GM21786 (cell line): ENCODE data around the gene ABCC9.
"Not testable (repeated sequence)": the region's sequence is repeated elsewhere in the genome, so short reads cannot be mapped to it uniquely, and the experiment has no call there.

Experiments
- ATAC-seq: cut with Tn5 transposase; IDR thresholded peaks from one replicate; pipeline ENCODE4 v1.9.1; 2021; ENCODE audit not compliant: unreplicated experiment

The ABCC9 gene

DNA sequence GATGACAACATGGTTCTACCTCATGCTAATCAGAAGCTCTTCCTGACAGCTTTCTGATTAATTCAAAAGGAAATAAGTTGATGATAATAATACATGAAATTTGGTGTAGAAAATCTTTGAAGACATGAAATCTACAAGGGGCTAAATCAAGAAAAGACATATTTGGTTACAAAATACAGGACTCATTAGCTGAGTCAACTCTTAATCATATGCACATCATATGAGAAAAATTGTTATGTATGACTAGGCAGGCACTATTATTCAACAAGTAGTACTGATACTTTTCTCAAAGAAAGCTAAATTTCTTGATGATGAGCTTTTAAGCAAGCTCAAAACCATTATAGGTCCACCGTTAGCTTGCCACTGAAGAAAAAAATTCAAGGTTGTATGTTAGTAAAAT lies 7.1 kb downstream of the ABCC9 start:
- no peak for ATAC-seq

DNA sequence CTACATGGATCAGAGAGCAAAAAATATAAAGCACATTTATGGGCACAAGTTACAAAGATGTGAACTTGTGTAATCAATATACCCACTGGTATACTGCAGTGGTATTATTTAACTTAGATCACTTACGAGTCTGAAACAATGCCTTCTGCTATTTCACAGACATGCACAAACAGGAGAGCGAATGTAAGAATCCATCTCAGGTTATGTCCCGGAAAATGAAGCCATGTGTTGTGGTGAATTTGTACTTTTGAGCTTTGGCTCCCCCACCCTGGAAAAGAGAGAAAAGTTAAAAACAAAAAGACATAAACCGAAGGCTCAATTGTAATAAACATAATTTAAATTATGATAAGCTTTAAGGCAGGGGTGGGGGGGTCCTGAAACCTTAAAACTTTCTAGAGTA lies 7.6 kb downstream of the ABCC9 start:
- no peak for ATAC-seq

DNA sequence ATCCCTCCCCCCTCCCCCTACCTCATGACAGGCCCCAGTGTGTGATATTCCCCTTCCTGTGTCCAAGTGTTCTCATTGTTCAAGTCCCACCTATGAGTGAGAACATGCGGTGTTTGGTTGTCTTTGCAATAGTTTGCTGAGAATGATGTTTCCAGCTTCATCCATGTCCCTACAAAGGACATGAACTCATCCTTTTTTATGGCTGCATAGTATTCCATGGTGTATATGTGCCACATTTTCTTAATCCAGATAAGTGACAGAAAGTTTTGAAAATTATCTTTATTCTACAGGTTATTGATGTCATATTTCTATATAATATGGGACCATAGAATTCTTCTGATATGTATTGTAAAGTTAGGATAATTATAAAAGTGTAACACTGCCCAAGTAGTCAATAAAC lies 11.3 kb downstream of the ABCC9 start:
- not testable (repeated sequence) for ATAC-seq

DNA sequence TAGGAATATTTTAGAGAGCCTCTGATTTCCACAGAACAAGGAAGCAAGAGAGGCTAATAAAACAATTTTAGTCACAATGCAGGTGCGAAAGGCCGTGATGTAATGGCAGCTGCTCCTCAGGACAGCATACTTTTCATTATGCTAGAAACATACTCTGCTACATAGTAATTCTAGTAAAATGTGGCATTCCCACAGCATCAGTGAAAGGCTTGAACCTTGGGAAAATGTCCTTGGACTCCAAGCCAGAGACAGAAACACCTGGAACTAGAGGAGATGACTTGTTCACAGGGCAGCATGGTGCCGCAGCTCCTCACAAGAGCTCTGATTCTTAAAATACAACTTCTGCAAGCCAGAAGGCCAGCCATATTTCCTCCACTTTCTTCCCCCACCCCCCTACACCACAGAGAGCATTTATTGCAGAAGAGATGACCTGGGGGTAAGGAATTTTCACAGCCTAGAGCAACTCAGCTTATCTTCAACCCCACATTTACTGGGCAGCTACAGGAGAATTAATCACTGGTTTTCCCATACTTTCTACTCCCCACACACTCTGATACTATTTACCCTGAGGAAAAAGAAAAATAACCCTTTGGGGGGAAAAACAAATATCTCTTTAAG lies 15.8 kb downstream of the ABCC9 start:
- ATAC-seq: no peak

DNA sequence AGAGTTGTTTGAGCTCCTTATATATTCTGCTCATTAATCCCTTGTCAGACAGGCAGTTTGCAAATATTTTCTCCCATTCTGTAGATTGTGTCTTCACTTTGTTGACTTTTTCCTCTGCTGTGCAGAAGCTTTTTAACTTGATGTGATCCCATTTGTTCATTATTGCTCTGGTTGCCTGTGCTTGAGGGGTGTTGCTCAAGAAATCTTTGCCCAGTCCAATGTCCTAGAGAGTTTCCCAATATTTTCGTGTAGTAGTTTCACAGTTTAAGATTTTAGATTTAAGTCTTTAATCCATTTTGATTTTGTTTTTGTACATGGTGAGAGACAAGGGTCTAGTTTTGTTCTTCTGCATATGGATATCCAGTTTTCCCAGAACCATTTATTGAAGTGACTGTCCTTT lies 19.8 kb downstream of the ABCC9 start:
- no peak for ATAC-seq

DNA sequence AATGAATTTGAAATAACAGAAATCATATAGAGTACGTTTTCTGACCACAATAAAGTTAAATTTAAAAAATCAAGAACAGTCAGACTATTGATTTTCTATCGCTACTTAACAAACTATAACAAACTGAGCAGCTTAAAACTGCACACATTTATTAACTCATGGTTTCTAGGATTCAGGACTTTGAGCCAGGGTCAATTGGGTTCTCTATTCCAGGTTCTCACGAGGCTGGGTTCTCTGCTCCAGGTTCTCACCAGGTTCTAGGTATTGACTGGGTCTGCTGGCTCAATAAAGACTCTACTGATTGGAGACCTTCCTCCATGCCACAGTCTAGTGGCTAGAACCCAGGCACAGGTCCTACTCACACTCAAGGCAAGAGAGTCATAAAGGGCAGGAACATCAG lies 22.8 kb downstream of the ABCC9 start:
- no peak for ATAC-seq

DNA sequence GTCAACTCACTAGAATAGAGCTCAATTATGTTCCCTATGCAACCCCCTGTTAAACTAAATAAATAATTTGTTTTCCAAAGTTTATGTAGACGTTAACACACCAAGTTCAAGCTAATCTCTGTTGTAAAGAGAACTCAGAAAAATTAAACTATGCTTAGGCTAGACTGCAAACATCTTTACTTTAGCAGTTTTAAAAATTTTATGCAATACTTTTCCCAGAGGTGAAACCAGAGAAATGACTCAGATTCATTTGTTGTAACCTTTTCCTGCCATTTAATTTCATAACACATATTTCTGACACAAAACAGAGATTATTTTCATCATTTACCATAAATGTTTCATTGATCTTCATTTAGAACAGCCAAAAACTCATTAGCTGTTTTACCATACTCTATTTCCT lies 27.4 kb downstream of the ABCC9 start:
- no peak for ATAC-seq

DNA sequence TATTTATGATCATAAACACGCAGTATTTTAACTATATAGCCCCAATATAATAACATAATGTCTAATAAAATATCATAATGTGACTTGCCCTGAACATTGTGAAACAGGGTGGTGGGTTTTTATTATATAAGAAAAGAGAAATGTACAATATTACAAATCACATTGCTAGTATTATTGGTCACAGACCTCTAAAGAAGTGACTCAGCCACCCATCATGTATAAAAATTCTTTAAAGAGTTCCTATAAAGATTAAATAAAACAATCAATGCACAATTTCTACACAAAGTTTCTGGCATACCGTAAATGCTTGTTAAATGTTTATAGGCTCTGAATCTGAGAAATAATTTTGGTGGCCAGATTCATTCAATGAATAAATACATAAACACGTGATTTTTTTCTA lies 28.9 kb downstream of the ABCC9 start:
- ATAC-seq: no peak

DNA sequence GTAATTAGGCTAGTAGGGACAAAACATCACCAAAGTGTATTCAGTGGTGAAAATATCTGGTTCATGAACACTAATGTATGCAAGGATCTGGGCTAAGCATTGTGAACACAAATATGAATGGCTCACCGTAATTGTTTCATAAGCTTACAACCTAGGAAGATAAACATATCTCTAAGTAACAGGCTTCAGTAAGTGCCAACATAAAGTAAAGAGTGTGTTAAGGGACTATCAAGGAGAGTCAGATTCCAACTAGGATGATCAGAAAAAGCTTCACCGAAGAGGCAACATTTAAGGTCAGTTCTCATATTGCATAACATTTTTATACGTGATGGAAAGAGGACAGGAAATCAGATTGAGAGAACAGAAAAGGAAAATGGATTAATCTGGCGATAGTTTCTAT lies 29.4 kb downstream of the ABCC9 start:
- ATAC-seq: no peak

DNA sequence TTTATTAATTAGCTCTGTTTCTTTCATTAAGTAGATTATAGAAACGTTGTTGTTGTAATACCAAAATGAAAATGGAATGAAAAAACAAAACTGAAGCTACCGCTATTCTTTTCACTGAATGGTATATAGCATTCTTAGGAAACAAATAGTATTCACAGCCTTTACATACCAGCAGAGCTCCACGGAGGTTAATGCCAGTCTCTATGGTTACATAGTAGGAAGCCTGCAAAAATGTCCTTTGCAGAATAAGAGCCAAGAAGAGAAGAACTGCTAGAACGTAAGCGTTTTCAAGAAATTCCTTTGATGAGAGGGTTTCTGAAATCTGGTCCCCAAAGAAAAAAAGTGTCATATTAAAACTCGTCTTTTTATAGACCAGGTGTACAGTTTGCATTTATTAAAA lies 30.6 kb downstream of the ABCC9 start:
- ATAC-seq: no peak

DNA sequence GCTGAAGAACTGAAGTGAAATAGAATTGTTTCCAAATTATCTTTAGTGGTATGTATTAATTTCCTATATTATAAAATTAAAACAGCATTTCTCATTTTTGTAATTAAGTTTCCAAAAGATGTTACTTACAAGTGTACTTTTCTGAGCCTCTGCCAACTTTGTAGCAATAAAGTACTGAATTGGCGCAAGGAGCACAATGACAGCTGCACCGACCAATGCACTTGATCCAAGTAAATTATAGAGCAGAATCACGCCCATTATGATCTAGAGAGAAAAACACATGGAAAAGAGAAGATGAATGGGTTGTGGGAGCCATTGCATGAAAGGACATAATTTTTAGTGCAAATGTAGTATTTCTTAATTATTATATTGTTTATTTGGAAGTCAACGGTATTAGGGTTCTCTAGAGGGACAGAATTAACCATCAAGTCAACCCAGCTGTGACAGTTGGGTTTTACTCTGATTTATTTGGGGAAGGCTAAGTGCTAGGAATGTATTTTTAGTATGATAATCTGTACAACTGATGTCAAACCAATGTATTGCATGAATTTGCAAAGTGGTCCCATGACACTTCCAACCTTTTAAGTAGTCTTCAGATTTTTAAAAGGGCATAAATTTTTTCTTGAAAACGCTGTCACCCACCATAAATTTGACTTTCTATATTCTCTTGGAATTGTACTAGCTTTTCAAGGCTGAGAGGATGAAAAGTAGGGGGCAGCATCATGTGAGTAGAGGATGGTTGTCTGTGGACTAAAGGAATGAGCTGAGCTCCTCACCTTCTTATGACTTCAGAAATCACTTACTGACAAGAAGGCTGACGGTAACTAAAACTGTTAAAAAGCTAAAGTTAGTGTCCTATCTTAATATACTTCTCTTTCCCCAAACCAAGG lies 33.0 kb downstream of the ABCC9 start:
- no peak for ATAC-seq

DNA sequence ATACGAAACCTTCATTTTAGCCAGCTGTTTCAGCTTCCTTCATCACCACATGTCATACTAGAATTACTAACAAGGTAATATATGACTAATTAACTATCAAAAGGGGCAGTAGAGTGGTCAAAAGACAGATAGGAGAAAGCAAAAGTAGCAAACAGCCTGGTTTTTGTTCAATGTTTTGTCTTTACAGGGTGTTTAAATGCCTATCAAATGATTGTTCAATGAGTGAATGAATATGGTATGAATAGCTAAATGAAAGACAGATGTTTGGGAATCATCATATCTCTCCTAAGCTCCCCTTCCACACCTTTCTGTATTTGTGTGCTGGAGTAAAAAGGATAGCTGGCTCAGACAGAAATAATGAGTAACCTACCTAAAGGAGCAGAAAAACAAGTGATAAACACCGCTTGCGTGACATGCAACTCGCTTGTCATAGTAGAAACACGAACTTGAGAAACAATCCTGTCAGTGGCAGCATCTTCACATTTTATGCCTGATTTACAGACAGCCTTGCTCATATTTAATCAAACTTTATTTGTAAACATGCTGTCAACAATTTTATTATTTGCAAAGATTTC lies 34.2 kb downstream of the ABCC9 start:
- peak; percentile 85 for ATAC-seq

DNA sequence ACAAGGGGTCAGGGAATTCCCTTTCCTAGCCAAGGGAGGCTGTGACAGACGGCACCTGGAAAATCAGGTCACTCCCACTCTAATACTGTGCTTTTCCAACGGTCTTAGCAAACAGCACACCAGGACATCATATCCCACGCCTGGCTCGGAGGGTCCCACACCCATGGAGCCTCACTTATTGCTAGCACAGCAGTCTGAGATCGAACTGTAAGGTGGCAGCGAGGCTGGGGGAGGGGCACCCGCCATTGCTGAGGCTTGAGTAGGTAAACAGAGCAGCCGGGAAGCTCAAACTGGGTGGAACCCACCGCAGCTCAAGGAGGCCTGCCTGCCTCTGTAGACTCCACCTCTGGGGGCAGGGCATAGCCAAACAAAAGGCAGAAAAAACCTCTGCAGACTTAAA lies 41.7 kb downstream of the ABCC9 start:
- not testable (repeated sequence) for ATAC-seq

DNA sequence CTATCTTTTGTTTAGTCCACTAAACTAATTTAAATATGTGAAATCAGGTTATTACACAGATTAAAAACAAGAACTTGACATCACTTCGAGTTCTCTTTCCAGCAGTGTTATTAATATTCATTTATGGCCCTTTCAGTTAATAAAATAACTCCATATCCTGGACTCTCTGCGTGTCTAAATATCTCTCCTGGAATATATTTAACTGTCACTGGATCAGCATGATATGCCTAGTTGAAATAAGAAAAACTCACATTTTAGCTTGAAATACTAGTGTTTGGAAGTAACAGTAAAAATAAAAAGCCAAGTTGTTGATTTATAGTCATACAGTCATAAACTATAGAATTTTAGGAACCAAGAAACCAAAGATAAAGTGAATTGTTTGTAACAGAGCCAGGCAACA lies 45.6 kb downstream of the ABCC9 start:
- no peak for ATAC-seq

DNA sequence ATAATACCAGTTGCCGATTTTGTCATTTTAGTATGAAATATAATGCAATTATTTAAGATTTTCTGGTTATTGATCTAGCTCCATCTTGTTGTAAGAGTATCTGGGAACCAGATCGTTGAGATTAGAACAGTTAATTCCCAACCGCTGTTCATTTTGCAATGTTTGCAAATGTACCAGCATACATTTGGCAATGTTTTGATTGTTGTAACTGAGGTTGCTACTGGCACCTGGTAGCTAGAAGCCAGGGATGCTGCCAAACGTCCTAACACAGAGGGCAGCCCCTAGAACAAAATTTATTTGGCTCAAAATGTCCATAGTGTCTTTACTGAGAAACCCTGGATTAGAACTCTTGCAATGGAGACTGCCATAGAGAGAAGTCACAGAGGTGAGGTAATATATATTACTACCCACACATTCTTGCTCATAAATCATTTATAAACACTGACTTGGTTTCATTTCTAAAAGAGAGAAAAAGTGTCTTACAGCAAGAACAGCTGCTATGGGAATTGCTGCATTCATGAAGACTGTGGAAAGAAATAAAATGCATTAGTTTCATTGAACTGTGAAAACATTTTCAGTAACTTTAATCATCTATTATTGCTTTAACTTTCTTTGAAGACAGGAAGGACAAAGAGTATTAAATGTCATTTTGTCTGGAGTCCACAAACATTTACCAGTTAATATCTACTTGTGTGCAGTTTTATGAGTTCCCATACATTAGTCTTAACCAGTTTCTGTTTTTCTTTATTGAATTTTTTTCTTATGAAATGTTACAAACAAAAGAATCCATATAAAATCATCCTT lies 46.2 kb downstream of the ABCC9 start:
- no peak for ATAC-seq

DNA sequence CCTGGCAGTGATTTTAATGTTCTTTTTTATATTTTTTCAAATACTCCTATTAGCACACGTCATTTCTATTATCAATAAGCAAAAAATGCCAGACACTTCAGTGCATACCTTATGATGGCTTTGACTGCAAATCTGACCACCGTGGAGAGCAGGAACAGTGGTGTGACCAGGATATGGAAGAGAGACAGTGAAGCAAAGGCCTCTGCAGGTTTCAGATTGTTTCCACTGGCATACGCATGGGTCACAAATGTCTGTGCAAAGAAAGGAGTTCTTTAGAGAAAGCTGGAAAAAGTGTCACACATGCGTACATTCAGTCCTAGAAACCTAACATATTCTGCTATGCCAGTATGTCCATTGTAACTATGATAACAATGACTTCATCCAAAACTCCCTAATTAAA lies 47.3 kb downstream of the ABCC9 start:
- no peak for ATAC-seq

DNA sequence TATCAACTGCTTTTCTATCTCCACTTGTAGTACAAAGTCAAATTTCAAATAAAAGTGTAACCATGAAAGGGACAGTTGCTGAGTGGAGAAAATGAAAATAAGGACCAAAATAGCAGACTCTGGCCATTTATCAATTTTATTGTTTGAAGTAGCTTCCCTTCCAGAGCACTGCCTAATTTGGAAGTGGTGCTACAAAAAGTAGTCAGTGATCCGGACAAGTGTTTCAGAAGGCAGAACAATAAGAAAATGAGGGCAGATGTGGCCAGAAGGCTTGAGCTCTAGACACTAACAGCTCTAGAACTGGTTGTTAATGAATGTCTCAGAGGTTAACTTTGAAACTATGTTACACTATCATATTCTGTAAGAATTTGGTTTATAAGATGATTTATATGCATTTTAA lies 48.9 kb downstream of the ABCC9 start:
- no peak for ATAC-seq

DNA sequence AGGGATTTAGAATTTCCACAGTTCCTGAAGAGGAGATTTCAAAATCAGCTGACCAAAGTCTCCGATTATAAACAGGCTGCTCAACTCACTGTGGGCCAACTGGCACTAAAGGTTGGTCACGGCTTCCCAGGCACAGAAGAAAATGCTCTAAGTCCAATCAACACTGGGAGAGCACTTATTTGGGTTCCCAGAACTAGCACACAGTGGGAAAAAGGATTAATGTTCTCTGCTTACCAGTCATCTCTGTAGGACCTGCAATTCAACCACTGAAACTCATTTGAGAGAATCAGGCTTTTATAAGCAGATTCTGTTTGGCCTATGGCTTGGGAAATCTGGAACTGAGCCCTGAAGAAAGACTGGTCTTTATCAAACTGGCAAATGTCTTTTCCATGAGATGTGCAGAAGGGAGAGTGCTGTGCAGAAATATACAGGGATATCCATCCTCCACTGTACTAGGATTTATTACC lies 49.4 kb downstream of the ABCC9 start:
- no peak for ATAC-seq

DNA sequence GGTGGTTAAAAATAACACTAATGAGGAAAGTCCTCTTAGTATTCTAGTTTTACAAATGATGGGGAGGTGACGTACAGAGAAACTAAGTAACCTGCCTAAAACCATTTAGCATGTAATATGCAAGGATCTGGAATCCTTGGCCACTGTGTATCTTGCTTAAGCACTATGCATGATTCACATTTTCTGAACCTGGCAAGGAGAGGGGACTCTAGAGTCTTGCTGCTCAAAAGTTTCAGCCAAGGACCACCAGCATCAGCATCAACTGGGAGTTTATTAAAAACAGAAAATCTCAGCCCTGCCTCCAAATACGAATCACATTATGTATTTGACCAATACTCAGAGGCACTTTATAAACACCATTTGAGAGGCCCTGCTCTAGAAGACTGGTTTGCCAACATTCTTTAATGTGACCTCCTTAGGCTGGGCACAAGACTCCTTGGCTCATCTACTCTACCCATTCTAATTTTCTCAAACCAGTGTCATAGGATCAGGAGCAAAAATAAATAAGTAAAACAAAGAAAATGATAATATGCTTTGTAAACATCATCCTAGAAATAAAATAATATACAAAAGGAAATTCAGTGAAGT lies 52.9 kb downstream of the ABCC9 start:
- no peak for ATAC-seq

DNA sequence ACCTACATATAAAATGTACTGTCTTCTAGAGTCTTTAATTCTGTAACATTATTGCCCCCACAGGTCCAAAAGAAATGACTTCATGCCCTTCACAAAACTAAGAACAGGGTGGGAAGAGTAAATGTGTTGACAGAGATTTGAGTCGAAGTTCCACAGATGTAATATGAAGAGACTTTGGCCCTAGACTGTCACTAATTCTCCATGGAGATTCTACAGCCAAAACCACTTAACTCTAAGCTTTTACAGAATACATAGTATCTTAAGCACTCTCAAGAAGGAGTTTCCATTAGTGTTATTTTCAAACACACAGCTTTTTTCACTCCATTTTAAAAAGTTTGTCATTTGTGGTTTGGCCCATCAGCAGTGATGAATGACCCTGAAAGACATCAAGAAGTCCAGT lies 56.3 kb downstream of the ABCC9 start:
- ATAC-seq: no peak

DNA sequence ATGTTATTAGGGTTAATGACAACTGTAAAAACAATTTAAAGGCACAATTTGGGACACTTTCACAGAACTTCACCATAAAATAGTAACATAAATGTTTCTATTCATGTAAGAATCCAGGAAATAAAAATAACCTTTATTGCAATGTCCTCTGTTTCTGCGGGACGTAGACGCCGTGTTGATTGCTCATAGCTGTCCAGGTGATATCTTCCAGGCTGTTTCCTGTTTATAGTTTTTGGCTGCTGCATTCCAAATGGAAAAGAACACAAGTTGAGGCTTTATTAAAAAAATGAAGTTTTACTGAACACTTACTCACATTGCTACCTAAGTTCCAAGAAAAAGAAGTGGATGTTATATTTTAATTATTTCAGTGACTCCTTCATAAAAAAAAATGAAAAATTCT lies 58.6 kb downstream of the ABCC9 start:
- no peak for ATAC-seq
